HG02763 (cell line): ENCODE results near the gene SLC39A11.

Experiments used
- ATAC-seq: cut with Tn5 transposase; IDR thresholded peaks from one replicate; pipeline ENCODE4 v1.9.1; 2021; ENCODE audit warnings: mild to moderate bottlenecking, moderate library complexity; ENCODE audit not compliant: unreplicated experiment

The SLC39A11 gene

DNA sequence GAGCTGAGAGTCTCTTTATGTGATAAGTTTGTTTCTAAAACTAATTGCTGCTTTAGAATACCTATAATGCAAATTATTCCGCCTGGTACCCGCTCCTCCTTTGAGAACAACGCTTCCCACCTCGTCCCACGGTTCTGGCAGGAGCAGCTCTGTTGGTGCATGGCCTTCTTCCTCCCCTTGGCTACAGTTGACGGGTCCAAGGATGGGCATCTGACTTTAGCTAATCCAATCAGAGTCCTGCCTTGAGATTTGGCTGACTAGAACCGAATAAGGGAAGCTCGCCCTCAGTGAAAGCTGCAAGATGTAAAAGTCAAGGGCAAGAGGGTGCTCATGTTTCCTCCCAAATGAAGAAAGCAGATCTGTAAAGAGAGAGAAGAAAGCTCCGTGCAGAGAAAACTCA lies 481.3 kb downstream of the SLC39A11 start:
- no peak for ATAC-seq

DNA sequence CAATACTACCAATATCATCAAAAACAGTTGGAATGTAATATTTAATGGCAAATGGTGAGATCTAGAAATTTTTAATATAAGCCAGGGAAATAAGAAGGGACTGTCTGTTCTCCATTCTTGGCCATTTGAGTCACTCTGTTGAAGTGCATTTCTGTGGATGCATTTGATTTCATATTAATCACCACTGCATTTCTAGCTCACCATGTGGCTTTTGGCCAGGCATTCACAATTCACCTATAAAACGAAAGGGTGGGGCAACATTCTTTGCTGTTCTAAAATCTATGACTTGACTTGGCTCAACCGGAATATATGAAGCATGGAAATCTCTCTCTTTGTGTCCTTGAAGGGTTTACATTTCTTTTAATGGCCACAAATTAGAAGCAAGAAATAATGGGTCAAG lies 483.0 kb downstream of the SLC39A11 start:
- ATAC-seq: no peak

DNA sequence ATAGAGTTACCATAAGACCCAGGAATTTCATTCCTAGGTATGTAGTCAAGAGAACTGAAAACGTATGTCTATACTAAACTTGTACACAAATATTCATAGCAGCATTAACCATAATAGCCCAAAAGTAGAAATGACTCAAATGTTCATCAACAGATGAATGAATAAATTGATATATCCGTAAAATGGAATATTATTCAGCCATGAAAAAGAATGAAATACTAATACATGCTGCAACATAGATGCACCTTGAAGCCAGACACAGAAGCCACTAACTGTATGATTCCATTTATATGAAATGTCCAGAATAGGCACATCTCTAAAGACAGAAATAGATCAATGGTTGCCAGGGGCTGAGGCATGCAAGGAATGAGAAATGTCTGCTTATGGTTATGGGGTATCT lies 484.1 kb downstream of the SLC39A11 start:
- no peak for ATAC-seq

DNA sequence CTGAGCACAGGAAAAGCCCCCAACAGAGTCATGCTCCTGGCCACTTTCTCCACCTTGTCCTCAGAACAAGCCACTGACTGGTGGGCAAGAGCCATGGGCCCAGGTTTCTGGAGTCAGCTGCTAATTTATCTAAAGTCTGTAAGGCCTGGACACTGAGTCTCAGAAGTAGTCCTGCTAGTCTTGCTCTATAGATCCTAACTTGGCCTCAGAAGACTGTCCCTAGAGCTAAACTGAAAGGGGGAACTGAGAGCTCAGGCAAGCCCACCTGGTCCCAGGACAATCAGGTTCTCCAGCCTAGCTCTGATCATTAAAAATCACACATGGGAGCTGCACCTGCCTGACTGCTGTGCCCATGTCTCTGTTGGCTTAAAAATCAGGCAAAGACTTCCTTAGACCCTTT lies 485.8 kb downstream of the SLC39A11 start:
- ATAC-seq: no peak

DNA sequence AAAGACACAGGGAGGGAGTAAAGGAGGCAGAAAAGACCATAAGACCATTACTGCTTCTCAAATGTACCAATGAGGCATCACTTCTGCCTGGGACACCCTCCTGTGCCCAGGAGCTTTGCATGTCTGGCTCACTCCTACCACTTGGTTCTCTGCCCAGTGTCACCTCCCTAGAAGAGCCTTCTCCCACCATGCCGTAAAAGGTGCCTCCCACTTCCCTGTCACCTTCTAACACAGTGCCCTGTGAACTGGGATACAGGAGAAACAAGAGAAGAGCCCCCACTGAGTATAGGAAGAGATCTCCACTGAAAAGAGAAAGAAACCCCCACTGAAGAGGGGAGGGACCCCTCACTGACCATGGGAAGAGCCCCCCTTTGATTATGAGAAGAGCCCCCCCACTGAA lies 486.9 kb downstream of the SLC39A11 start:
- ATAC-seq: no peak

DNA sequence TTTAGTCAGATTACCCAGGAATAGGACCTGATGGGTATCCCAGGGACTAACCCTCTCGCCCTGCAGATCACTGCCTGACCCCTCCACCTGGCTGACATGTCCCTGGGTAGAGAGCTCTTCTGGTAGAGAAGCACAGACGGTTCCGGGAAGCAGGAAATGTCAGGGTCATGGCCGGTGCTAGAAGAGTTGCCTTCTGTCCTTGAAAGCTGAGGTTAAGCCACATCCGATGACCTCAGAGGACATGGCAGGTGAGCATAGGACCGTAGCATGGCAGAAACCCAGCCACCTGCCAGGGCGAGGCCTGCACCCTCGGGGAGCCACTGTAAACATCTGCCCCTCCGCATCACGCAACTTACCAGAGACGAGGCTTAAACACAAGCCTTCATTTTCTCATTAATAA lies 488.0 kb downstream of the SLC39A11 start:
- ATAC-seq: no peak

DNA sequence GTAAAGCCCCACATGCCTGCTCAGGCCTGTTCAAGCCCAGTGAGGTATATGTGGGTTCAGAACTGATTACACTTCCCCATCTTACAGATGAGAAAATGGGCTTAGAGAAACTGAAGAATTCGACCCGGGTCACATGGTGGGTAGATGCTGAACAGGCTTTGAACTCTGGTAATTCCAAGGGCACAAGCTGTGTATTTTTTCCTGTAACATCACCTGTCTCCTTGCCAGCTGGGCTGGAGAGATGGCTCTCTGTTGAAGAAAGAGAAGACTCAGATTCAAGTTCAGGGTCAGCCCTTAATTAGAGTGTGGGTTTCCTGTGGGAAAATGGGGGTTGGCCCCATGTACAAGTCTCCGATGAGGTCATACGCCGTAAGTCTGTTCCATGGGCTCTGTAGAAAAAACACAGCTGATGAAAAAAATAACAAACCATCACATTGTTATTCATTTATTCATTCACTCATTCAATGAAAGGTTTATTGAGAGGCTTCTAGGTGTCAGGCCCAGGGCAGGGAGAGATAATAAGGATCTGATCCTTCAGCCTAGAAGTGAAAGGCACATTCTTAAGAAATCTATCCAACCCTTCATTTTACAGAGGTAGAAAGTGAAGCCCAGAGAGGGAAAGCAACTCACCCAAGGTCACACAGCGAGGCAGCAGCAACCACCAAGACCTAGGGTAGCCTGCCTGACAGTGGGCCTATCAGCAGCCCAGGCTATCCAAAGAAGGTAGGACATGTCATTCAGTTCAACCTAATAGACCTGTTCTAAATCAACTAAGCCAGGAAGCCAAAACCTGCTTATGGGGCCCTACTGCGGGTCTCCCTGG lies 488.9 kb downstream of the SLC39A11 start:
- ATAC-seq: no peak

DNA sequence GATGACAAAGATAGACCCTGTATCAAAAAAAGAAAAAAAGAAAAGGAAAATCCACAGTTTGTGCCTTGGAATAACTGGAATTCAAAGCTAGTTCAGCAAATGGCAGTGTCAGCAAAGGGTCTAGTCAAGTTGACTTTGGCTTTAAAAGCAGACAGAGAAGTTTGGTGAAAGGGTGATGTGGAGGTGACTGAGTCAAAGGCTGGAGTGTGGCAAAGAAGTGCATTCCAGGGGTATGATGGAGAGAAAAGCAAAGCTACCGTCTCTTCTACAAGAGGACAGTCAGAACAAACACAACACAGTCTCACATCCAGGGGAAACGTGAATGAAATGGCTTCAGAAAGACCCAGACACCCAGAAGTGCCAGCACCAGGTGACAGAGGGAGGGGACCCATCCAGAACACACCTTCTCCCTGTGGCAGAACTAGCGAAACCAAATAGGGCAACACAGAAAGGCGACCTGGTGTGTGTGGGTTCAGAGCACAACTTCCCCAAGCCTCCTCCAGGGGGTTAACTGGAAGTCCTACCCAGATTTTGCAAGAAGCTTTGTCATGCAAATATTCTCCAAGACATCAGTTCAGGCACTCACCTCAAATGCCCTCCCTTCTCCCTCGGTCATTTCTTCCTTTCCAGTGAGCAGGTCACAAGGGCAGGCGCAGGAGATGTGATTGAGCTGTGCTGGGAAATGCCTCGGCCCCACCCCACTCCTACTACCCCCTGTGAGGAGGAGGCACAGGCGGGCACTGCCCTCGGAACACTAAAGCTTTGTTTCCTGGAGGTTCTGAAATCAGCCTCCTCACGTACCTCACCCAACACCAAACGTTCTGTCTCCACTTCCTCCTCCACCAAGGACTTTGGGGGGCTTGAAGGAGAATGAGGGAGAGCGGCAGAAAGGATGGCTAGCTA lies 489.7 kb downstream of the SLC39A11 start:
- no peak for ATAC-seq

DNA sequence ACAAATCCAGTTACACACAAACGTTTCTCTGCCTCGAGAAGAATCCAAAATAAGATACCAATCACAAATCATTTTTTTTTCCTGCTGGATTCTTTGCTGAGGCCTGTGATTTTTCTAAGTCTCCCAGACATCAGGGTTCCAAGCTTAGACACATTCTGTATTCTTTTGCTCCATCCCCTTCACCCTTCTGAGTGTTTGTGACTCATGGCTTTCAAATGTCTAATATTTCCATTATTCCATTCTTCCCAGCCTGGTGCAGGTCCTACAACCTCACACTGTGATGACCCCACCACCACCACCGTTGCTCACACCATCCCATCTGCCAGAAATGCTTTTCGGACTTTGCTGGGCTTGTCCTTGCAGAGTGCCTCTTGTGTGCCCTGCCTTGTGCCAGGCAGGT lies 491.6 kb downstream of the SLC39A11 start:
- no peak for ATAC-seq

DNA sequence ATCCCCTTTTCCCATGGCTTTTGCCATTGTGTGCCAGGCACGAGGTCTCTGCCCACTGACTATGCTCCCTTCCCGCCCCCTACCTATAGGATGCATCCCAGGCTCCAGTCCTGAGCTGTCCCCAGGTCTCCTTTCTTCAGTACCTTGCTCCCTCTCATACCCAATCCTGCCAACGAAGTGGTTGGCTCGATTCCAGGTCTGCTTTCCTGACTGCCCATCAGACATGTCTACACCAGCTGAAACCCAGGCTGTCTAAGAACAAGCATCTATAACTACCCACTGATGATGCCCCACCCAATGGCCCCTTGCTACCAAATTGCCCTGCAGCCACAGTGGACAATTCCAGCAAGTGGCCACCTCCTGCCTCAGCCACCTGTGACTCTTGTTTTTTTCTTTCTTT lies 492.6 kb downstream of the SLC39A11 start:
- no peak for ATAC-seq

DNA sequence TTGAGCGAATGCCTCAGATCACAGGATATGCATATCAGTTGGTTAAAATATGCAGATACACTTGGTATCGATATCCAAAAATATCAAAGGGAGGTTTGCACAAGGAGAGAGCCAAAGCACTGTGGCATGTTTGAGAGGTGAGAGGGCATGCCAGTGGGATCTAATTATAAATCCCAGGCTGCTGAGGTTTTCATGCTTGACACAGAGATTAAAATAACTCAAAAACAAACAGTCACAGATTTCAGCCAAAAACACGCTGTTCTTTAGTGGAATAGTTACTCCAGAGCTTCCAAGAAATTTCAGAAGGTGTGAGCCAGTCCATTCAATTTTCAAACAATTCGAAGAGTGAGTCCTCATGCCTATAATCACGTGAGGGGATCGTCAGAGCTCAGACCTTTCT lies 493.8 kb downstream of the SLC39A11 start:
- ATAC-seq: no peak

DNA sequence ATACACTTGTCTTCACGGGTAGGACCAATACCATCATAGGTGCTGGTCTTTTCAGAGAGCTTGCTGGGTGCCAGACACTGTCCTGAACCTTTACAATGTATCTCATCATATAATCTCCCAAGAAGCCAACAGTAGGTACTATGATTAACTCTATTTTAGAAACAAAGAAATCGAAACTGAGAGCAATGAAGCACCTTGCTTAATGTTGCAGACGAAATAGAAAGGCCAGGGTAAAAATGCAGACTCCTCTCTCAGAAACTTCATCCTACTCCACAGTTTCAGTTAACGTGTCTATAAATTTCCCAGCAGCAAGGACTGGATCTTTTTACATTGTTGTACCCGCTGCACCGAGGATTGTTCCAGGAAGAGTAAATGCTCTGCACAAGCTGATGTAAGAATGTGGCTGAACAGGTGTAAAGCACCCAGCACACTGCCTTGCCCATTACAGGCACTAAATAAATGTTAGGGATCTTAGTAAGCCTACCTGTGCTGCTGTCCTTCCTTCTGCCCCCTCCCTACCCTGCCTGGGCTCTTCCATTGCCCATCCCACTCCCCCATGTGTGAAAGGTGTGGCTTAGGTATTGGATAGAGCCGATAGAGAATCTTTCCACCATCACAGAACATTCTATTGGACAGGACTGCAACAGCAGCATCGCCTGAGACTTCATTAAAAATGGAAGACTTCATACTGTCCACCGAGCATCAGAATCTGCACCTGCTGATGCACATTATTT lies 495.0 kb downstream of the SLC39A11 start:
- ATAC-seq: no peak
